ENCODE results near the gene IGFL3. TPM values are rescaled to one million over a fixed set of nuclear protein-coding genes. Genes with fewer than 3 reads are reported as not detected.
"Not testable (repeated sequence)": the region's sequence is repeated elsewhere in the genome, so short reads cannot be mapped to it uniquely, and the experiment has no call there.

IGFL3 gene
- total RNA-seq, 2 experiments from 2014 or later: not detected

- Mint-ChIP-seq H3K27me3 (peaks cover 24% of the 10 kb centered on the region), H3K36me3 (ENCODE audit: low read depth) (no peaks in the 10 kb centered on the region), H3K27ac (no peak overlapping the region), H3K4me1 (peaks cover 3% of the 10 kb centered on the region), H3K4me3 (no peak overlapping the region), H3K9me3 (no peaks in the 10 kb centered on the region)
- ChIA-PET POLR2A (no interaction called here), CTCF (interaction anchor here (0.7 kb wide), 1 partner anchor 684 kb away, joined by 3 read pairs; no protein-coding TSS in a partner anchor)
- no peak for DNase-seq
Observed at GRCh38 chr19:46112527-46112926, 12.0 kb downstream of the IGFL3 start.

GRCh38 chr19:46111376-46111775, 13.1 kb downstream of the IGFL3 start:
- Mint-ChIP-seq H3K4me3 (no peak overlapping the region), H3K27me3 (peaks cover 24% of the 10 kb centered on the region), H3K9me3 (no peaks in the 10 kb centered on the region), H3K27ac (no peak overlapping the region), H3K4me1 (peaks cover 3% of the 10 kb centered on the region), H3K36me3 (ENCODE audit: low read depth) (no peaks in the 10 kb centered on the region)
- POLR2A ChIA-PET: no interaction called here
- CTCF ChIA-PET: no interaction called here
- no peak for DNase-seq

- no peaks in the 10 kb centered on the region for H3K36me3 Mint-ChIP-seq (ENCODE audit: low read depth)
- H3K27me3 Mint-ChIP-seq: peaks cover 18% of the 10 kb centered on the region
- H3K27ac Mint-ChIP-seq: no peak overlapping the region
- ChIA-PET CTCF (no interaction called here), POLR2A (no interaction called here)
- H3K4me3 Mint-ChIP-seq: no peak overlapping the region
- H3K9me3 Mint-ChIP-seq: no peaks in the 10 kb centered on the region
- no peaks in the 10 kb centered on the region for H3K4me1 Mint-ChIP-seq
- DNase-seq: no peak
Observed at GRCh38 chr19:46109876-46110275, 14.6 kb downstream of the IGFL3 start.

DNA sequence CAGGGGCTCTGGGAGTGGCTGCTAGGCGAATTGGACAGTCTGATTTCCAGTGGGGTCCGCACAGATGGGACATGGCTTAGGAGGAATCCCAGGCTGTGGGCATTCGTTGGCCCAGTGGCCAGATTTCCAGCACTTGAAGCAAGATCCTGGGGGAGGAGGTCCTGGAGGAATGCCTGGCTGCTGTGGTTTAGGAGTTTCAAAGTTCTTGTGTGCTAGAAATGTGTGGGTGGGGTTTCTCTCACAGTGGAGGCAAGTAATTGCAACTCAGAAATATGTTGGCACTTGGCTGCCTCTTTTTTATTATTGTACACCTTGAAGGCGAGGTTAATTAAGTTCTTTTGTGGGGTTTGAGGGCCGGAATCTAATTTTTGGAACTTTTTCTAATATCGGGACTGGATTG, 17.1 kb downstream of the IGFL3 start:
- CTCF ChIA-PET: no interaction called here
- Mint-ChIP-seq H3K36me3 (ENCODE audit: low read depth) (no peaks in the 10 kb centered on the region), H3K4me3 (no peak overlapping the region), H3K27me3 (peaks cover 8% of the 10 kb centered on the region), H3K9me3 (no peaks in the 10 kb centered on the region), H3K4me1 (no peaks in the 10 kb centered on the region), H3K27ac (no peak overlapping the region)
- POLR2A ChIA-PET: no interaction called here
- no peak for DNase-seq

DNA sequence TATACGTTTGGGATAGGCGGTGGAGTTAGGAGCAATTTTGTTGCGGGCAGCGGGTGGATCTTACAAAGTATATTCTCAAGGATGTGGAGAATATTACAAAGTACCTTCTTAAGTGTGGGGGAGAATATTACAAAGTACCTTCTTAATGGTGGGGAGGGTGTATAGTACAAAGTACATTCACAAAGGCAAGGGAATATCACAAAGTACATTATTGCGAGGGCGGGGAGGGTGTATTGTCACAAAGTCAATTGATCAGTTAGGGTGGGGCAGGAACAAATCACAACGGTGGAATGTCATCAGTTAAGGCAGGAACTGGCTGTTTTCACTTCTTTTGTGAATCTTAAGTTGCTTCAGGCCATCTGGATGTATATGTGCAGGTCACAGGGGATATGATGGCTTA, 22.2 kb downstream of the IGFL3 start:
- peaks cover 15% of the 10 kb centered on the region for H3K27me3 Mint-ChIP-seq
- CTCF ChIA-PET; H3K36me3 Mint-ChIP-seq (ENCODE audit: low read depth); H3K4me1 Mint-ChIP-seq; H3K27ac Mint-ChIP-seq; DNase-seq; H3K4me3 Mint-ChIP-seq; POLR2A ChIA-PET; H3K9me3 Mint-ChIP-seq: not testable (repeated sequence)

DNA sequence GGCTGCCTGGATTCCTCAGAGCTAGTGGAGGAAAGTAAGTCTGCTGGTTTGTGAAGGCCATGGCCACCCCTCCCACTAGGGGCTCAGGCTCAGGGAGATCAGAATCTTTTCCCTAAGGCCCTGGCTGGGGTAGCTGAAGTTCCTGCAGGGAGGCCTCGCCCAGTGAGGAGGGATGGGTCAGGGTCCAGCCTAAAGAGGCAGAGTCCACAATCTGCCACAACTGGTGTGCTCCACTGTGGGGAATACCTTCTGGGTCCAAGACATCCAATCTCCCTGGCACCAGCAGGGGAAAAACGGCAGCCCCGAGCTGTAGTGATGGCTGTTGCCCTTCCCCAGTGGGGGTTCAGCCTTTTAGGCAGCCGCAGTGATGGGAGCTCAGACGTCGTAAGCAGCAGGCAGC, 23.2 kb downstream of the IGFL3 start:
- Mint-ChIP-seq H3K27ac (no peak overlapping the region), H3K4me1 (no peaks in the 10 kb centered on the region), H3K27me3 (peaks cover 24% of the 10 kb centered on the region), H3K4me3 (no peak overlapping the region), H3K36me3 (ENCODE audit: low read depth) (no peaks in the 10 kb centered on the region), H3K9me3 (peaks cover 11% of the 10 kb centered on the region)
- ChIA-PET POLR2A (no interaction called here), CTCF (interaction anchor here (1.4 kb wide), 1 partner anchor 27 kb away, joined by 3 read pairs; no protein-coding TSS in a partner anchor)
- no peak for DNase-seq

- Mint-ChIP-seq H3K4me3 (no peak overlapping the region), H3K27me3 (peaks cover 31% of the 10 kb centered on the region), H3K9me3 (peaks cover 11% of the 10 kb centered on the region), H3K27ac (no peak overlapping the region), H3K4me1 (no peaks in the 10 kb centered on the region), H3K36me3 (ENCODE audit: low read depth) (no peaks in the 10 kb centered on the region)
- no peak for DNase-seq
- ChIA-PET POLR2A (no interaction called here), CTCF (interaction anchor here (1.4 kb wide), 1 partner anchor 26 kb away, joined by 3 read pairs; no protein-coding TSS in a partner anchor)
Observed at GRCh38 chr19:46100344-46100743, 24.1 kb downstream of the IGFL3 start.

DNA sequence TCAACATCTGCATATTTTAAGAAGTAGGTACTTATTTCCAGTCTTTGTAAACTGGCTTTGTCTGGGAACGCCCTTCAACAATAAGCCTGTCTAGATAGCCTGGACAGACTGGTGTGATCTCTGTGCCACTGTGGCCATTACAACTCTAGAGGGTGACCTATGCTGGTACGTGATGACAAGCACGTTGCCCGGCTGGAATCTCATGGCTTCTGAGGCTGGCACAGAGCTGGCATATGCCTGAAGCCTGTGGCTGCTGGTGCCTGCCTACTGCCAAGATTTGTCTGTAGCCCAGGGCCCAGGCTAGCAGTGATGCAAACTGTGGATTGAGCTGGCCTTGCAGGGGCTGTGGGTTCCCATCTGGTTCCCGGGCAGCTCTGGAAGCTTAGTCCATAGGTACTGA, 34.0 kb downstream of the IGFL3 start:
- Mint-ChIP-seq H3K27me3 (peaks cover 42% of the 10 kb centered on the region), H3K9me3 (peaks cover 14% of the 10 kb centered on the region), H3K4me3 (no peak overlapping the region), H3K36me3 (ENCODE audit: low read depth) (no peaks in the 10 kb centered on the region), H3K27ac (no peak overlapping the region), H3K4me1 (no peaks in the 10 kb centered on the region)
- CTCF ChIA-PET: interaction anchor here (0.9 kb wide), 1 partner anchor 175 kb away, joined by 4 read pairs; no protein-coding TSS in a partner anchor
- POLR2A ChIA-PET: no interaction called here
- no peak for DNase-seq

- POLR2A ChIA-PET: no interaction called here
- Mint-ChIP-seq H3K4me3 (no peak overlapping the region), H3K9me3 (peaks cover 21% of the 10 kb centered on the region), H3K27ac (no peak overlapping the region), H3K36me3 (ENCODE audit: low read depth) (no peaks in the 10 kb centered on the region), H3K27me3 (peaks cover 41% of the 10 kb centered on the region), H3K4me1 (no peaks in the 10 kb centered on the region)
- CTCF ChIA-PET: interaction anchor here (0.9 kb wide), 1 partner anchor 176 kb away, joined by 4 read pairs; no protein-coding TSS in a partner anchor
- DNase-seq: no peak
Observed at GRCh38 chr19:46089432-46089831, 35.1 kb downstream of the IGFL3 start.

DNA sequence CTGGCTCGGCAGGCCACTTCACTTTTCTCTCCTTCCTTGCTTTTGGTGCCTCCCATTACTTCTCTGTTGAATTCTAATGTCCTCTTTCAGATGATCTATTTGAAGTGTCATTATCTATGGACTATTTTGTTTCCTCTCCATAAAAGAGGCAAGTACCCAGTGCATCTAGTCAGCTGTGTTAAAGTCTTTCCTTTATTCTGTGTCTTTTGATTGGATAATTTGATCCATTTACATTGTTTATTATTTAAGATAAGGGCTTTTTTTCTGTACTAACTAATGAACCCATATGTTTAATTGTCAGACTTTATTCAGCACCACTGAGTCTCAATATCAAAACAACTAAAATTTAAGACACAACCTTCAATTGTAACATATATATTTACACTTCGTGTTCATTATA, 36.4 kb downstream of the IGFL3 start:
- POLR2A ChIA-PET: no interaction called here
- no peaks in the 10 kb centered on the region for H3K36me3 Mint-ChIP-seq (ENCODE audit: low read depth)
- no peak for DNase-seq
- H3K27me3 Mint-ChIP-seq: peaks cover 38% of the 10 kb centered on the region
- H3K4me1 Mint-ChIP-seq: no peaks in the 10 kb centered on the region
- CTCF ChIA-PET: no interaction called here
- H3K4me3 Mint-ChIP-seq: no peak overlapping the region
- H3K27ac Mint-ChIP-seq: no peak overlapping the region
- H3K9me3 Mint-ChIP-seq: peaks cover 21% of the 10 kb centered on the region

DNA sequence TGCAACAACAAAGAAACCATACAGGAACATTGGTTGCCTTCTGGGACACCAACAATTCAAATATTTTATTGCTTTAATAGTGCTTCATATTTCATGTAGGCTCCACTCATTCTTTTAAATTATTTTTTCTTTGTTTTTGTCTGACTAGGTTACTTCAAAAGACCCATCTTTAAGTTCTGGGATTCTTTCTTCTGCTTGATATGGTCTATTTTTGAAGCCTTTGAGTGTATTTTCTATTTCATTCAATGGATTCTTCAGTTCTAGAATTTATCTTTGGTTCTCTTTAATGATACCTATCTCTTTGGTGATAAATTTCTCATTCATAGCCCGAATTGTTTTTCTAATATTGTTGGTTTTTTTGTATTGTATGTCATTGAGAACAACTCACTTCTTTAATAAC, 38.6 kb downstream of the IGFL3 start:
- ChIA-PET CTCF (no interaction called here), POLR2A (no interaction called here)
- H3K4me1 Mint-ChIP-seq: no peaks in the 10 kb centered on the region
- DNase-seq: no peak
- no peaks in the 10 kb centered on the region for H3K36me3 Mint-ChIP-seq (ENCODE audit: low read depth)
- peaks cover 21% of the 10 kb centered on the region for H3K9me3 Mint-ChIP-seq
- H3K4me3 Mint-ChIP-seq: no peak overlapping the region
- no peak overlapping the region for H3K27ac Mint-ChIP-seq
- H3K27me3 Mint-ChIP-seq: peaks cover 52% of the 10 kb centered on the region

DNA sequence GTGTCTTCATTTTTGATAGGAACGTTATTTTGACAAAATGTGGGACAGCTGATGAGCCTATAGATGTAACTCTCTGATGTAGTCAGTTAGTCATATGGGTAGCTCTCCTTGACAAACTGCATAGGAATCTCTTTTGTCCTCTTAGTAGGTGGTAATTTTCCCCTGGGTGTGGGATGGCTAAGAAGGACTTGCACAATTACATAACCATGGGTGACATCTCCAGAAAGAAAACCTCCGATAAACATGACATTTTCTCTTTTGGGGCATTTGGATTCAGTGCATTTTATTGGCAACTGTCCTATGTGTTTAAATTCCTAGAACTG, 41.8 kb downstream of the IGFL3 start:
- Mint-ChIP-seq H3K36me3 (ENCODE audit: low read depth) (no peaks in the 10 kb centered on the region), H3K27ac (no peak overlapping the region), H3K4me1 (no peaks in the 10 kb centered on the region), H3K9me3 (peaks cover 16% of the 10 kb centered on the region), H3K4me3 (no peak overlapping the region), H3K27me3 (peaks cover 57% of the 10 kb centered on the region)
- DNase-seq: no peak
- POLR2A ChIA-PET: no interaction called here
- CTCF ChIA-PET: interaction anchor here (1.7 kb wide), 2 partner anchors 54 to 180 kb away, joined by 4 to 5 read pairs; no protein-coding TSS in a partner anchor

GRCh38 chr19:46081928-46082727, 42.4 kb downstream of the IGFL3 start:
- ChIA-PET CTCF (interaction anchor here (0.6 to 1.7 kb wide), 3 partner anchors 10 to 181 kb away, joined by 4 to 5 read pairs (median 4); no protein-coding TSS in a partner anchor), POLR2A (no interaction called here)
- Mint-ChIP-seq H3K27ac (no peak overlapping the region), H3K4me3 (no peak overlapping the region), H3K4me1 (peaks cover 2% of the 10 kb centered on the region), H3K36me3 (ENCODE audit: low read depth) (no peaks in the 10 kb centered on the region), H3K27me3 (peaks cover 61% of the 10 kb centered on the region), H3K9me3 (peaks cover 16% of the 10 kb centered on the region)
- peak; percentile 16 for DNase-seq

GRCh38 chr19:46080561-46080960, 43.9 kb downstream of the IGFL3 start:
- Mint-ChIP-seq H3K4me3 (no peak overlapping the region), H3K27me3 (peaks cover 71% of the 10 kb centered on the region), H3K4me1 (peaks cover 2% of the 10 kb centered on the region), H3K36me3 (ENCODE audit: low read depth) (no peaks in the 10 kb centered on the region), H3K27ac (no peak overlapping the region), H3K9me3 (peaks cover 10% of the 10 kb centered on the region)
- ChIA-PET POLR2A (no interaction called here), CTCF (no interaction called here)
- DNase-seq: no peak
